CD4-positive, CD25-positive, alpha-beta regulatory T cell (primary cell): ENCODE data around the gene SYTL3. TPM values are rescaled to one million over a fixed set of nuclear protein-coding genes. Genes with fewer than 3 reads are reported as not detected.
"Not testable (repeated sequence)": the region's sequence is repeated elsewhere in the genome, so short reads cannot be mapped to it uniquely, and the experiment has no call there.

Experiments used
- ATAC-seq, 2 donors: fragments of 150-1000 bp; cut with Tn5 transposase; one replicate each; pipeline ENCODE4 v1.10.0; 2021; ENCODE audit warnings: low read depth in 2 of 2, moderate number of reproducible peaks in 2 of 2, moderate library complexity in 1 of 2
- DNase-seq, 3 donors: peaks; one replicate each; pipeline versions ENCODE4 v3.0.0 to v3.0.0-alpha.2; 2012 to 2022; ENCODE audit warnings: mixed read lengths in 1 of 3
- H3K27ac ChIP-seq: one replicate; pipeline ENCODE4 v1.7.0; 2013; ENCODE audit warnings: mild to moderate bottlenecking, low read length; ENCODE audit not compliant: insufficient read depth, poor library complexity, severe bottlenecking
- H3K27me3 ChIP-seq: one replicate; pipeline ENCODE4 v1.7.0; 2013; ENCODE audit warnings: low read length; ENCODE audit not compliant: control insufficient read depth, insufficient read depth
- H3K36me3 ChIP-seq: one replicate; pipeline ENCODE4 v1.7.0; 2013; ENCODE audit warnings: mild to moderate bottlenecking, low read length, moderate library complexity; ENCODE audit not compliant: control insufficient read depth, insufficient read depth
- H3K4me1 ChIP-seq: 2 replicates; pipeline ENCODE4 v1.7.0; 2013; ENCODE audit warnings: mild to moderate bottlenecking, low read length; ENCODE audit not compliant: insufficient read depth, control insufficient read depth, poor library complexity, severe bottlenecking
- H3K4me3 ChIP-seq: one replicate; pipeline ENCODE4 v1.7.0; 2013; ENCODE audit warnings: low read depth, mild to moderate bottlenecking, low read length, moderate library complexity
- H3K9me3 ChIP-seq, 2 experiments: 1 replicate in 1 of 2; 2 replicates in 1 of 2; pipeline ENCODE4 v1.7.0; 2013; ENCODE audit warnings: low read length in 2 of 2, mild to moderate bottlenecking in 1 of 2, moderate library complexity in 1 of 2; ENCODE audit not compliant: control insufficient read depth in 2 of 2
- H3K27ac Mint-ChIP-seq, 3 donors: one replicate each; pipeline ENCODE4 v1.8.0; 2020 to 2022; ENCODE audit warnings: mild to moderate bottlenecking in 3 of 3, mixed read lengths in 3 of 3, moderate library complexity in 2 of 3
- H3K27me3 Mint-ChIP-seq: one replicate; pipeline ENCODE4 v1.8.0; 2022; ENCODE audit warnings: mild to moderate bottlenecking, mixed read lengths
- H3K36me3 Mint-ChIP-seq: one replicate; pipeline ENCODE4 v1.8.0; 2020; ENCODE audit warnings: mixed read lengths
- H3K4me1 Mint-ChIP-seq, 4 donors: one replicate each; pipeline ENCODE4 v1.8.0; 2020 to 2022; ENCODE audit warnings: mixed read lengths in 4 of 4, mild to moderate bottlenecking in 1 of 4
- H3K4me3 Mint-ChIP-seq, 4 donors: one replicate each; pipeline ENCODE4 v1.8.0; 2020 to 2022; ENCODE audit warnings: mild to moderate bottlenecking in 4 of 4, mixed read lengths in 4 of 4, moderate library complexity in 3 of 4
- H3K9me3 Mint-ChIP-seq, 7 donors: one replicate each; pipeline ENCODE4 v1.8.0; 2020 to 2022; ENCODE audit warnings: mixed read lengths in 7 of 7, mild to moderate bottlenecking in 3 of 7, moderate library complexity in 2 of 7
- polyA plus RNA-seq, 4 donors: library from polyadenylated mRNA; unstranded; fragments of 300-500 nt; fragmentation: Illumina TruSeq; gene quantifications; one replicate each; pipeline ENCODE4 v1.2.3, GENCODE V29; 2021
- total RNA-seq: library from RNA; stranded (reverse); gene quantifications from one replicate; pipeline ENCODE4 v1.2.3, GENCODE V29; 2022

Gene SYTL3
- total and polyA plus RNA-seq, 5 donors from 2014 or later, result 12.2 to 54.8 (median 14.1) TPM

- ATAC-seq (no peak), DNase-seq (peak in 1 of 3 donors; percentile 30)
- Histone ChIP-seq H3K4me3 (peak overlapping the region; percentile 54), H3K27me3 (no peaks in the 10 kb centered on the region), H3K27ac (peak overlapping the region; percentile 96), H3K9me3 (no peaks in the 10 kb centered on the region), H3K36me3 (peaks cover 5% of the 10 kb centered on the region), H3K4me1 (peaks cover 58% of the 10 kb centered on the region)
- Mint-ChIP-seq H3K36me3 (peaks cover 17% of the 10 kb centered on the region), H3K4me1 (peaks cover 8 to 66% (median 46%) of the 10 kb centered on the region in 4 donors), H3K4me3 (peak overlapping the region; percentile 71 to 88 (median 82)), H3K27ac (peak overlapping the region; percentile 98 to 100 (median 100)), H3K9me3 (no peaks in the 10 kb centered on the region), H3K27me3 (no peaks in the 10 kb centered on the region)
Observed at GRCh38 chr6:158654960-158655489, 5.2 kb downstream of the SYTL3 start.

- peak overlapping the region; percentile 96 for H3K27ac ChIP-seq
- no peak for DNase-seq
- H3K4me3 Mint-ChIP-seq, result peak overlapping the region; percentile 71 to 88 (median 82)
- no peak for ATAC-seq
- no peaks in the 10 kb centered on the region for H3K9me3 ChIP-seq
- peak overlapping the region; percentile 98 to 100 (median 100) for H3K27ac Mint-ChIP-seq
- peaks cover 8 to 67% (median 48%) of the 10 kb centered on the region in 4 donors for H3K4me1 Mint-ChIP-seq
- no peaks in the 10 kb centered on the region for H3K9me3 Mint-ChIP-seq
- peaks cover 60% of the 10 kb centered on the region for H3K4me1 ChIP-seq
- H3K27me3 ChIP-seq, result no peaks in the 10 kb centered on the region
- peak overlapping the region; percentile 54 for H3K4me3 ChIP-seq
- H3K36me3 ChIP-seq, result peaks cover 8% of the 10 kb centered on the region
- H3K27me3 Mint-ChIP-seq, result no peaks in the 10 kb centered on the region
- peaks cover 20% of the 10 kb centered on the region for H3K36me3 Mint-ChIP-seq
Observed at GRCh38 chr6:158655569-158656450, 6.0 kb downstream of the SYTL3 start.

DNA sequence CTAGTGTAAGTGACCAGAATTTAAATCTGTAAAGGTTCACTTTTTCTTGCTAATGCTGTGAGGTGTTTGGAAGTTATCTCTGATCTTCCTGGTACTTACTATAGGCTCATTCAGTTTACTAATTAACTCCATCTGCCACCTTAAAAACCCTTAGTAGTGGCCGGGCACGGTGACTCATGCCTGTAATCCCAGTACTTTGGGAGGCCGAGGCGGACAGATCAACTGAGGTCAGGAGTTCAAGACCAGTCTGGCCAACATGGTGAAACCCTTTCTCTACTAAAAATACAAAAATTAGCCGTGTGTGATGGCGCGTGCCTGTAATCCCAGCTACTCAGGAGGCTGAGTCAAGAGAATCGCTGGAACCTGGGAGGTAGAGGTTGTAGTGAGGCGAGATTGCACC lies 7.1 kb downstream of the SYTL3 start:
- not testable (repeated sequence) for DNase-seq, ATAC-seq, H3K9me3 Mint-ChIP-seq, H3K27me3 Mint-ChIP-seq, H3K4me3 ChIP-seq, H3K9me3 ChIP-seq, H3K27ac ChIP-seq, H3K27me3 ChIP-seq
- Histone ChIP-seq H3K36me3 (peaks cover 18% of the 10 kb centered on the region), H3K4me1 (peaks cover 51% of the 10 kb centered on the region)
- Mint-ChIP-seq H3K36me3 (peaks cover 23% of the 10 kb centered on the region), H3K4me3 (peak overlapping the region in 3 of 4 donors; percentile 9 to 59 (median 27)), H3K4me1 (peaks cover 8 to 58% (median 43%) of the 10 kb centered on the region in 4 donors), H3K27ac (peak overlapping the region; percentile 51 to 98 (median 78))

- Mint-ChIP-seq H3K27me3 (no peaks in the 10 kb centered on the region), H3K4me3 (peak overlapping the region in 3 of 4 donors; percentile 4 to 35 (median 26)), H3K4me1 (peaks cover 4 to 30% (median 15%) of the 10 kb centered on the region in 4 donors), H3K27ac (peak overlapping the region in 2 of 3 donors; percentile 75 to 79), H3K36me3 (peaks cover 30% of the 10 kb centered on the region), H3K9me3 (no peaks in the 10 kb centered on the region)
- ATAC-seq (peak; percentile 66 to 71), DNase-seq (peak in 2 of 3 donors; percentile 56 to 76)
- peaks cover 46% of the 10 kb centered on the region for H3K36me3 ChIP-seq
- no peaks in the 10 kb centered on the region for H3K27me3 ChIP-seq
- no peak overlapping the region for H3K4me3 ChIP-seq
- H3K9me3 ChIP-seq, result no peaks in the 10 kb centered on the region
- peaks cover 18% of the 10 kb centered on the region for H3K4me1 ChIP-seq
- no peak overlapping the region for H3K27ac ChIP-seq
Observed at GRCh38 chr6:158660333-158660754, 10.5 kb downstream of the SYTL3 start.

DNA sequence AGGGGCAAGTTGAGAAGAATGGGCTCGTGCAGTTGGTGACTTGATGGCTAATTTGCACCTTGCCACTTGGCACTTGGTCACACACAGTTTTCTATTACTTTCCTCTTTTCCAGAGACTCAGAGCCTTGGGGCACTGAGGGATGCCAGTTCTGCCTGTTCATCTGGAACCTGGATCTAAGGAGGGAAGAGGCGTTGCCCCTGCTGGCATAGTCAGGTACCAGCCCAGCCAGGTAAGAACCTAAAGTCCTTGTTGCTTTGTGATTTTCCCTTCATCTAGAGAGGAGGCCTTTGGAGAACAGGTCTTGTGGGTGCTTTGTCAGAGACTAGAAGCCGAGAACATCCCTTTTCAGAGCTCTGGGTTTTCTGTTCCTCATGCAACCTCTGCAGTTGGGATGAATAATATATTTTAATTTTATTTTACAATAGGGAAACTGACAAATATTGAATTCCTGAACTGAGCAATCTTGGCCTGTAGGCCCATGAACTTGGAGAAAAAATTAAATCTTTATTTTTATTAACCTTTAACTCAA lies 11.4 kb downstream of the SYTL3 start:
- H3K27ac ChIP-seq, result no peak overlapping the region
- H3K4me1 ChIP-seq, result peaks cover 10% of the 10 kb centered on the region
- H3K27me3 ChIP-seq, result no peaks in the 10 kb centered on the region
- H3K4me3 Mint-ChIP-seq, result no peak overlapping the region
- peaks cover 52% of the 10 kb centered on the region for H3K36me3 ChIP-seq
- H3K27me3 Mint-ChIP-seq, result no peaks in the 10 kb centered on the region
- H3K27ac Mint-ChIP-seq, result peak overlapping the region in 1 of 3 donors; percentile 75
- H3K36me3 Mint-ChIP-seq, result peaks cover 26% of the 10 kb centered on the region
- ATAC-seq (no peak), DNase-seq (no peak)
- H3K4me1 Mint-ChIP-seq, result peaks cover 4 to 21% (median 10%) of the 10 kb centered on the region in 4 donors
- no peaks in the 10 kb centered on the region for H3K9me3 ChIP-seq
- no peak overlapping the region for H3K4me3 ChIP-seq
- H3K9me3 Mint-ChIP-seq, result no peaks in the 10 kb centered on the region

GRCh38 chr6:158662607-158662953 lies 12.7 kb downstream of the SYTL3 start:
- H3K27me3 ChIP-seq, result no peaks in the 10 kb centered on the region
- H3K36me3 ChIP-seq, result peaks cover 64% of the 10 kb centered on the region
- no peak overlapping the region for H3K4me3 ChIP-seq
- Mint-ChIP-seq H3K4me1 (peaks cover 4 to 14% (median 9%) of the 10 kb centered on the region in 4 donors), H3K9me3 (no peaks in the 10 kb centered on the region), H3K27me3 (no peaks in the 10 kb centered on the region), H3K36me3 (peaks cover 40% of the 10 kb centered on the region), H3K27ac (peak overlapping the region in 1 of 3 donors; percentile 38), H3K4me3 (no peak overlapping the region)
- ATAC-seq (no peak), DNase-seq (no peak)
- H3K4me1 ChIP-seq, result peaks cover 10% of the 10 kb centered on the region
- no peak overlapping the region for H3K27ac ChIP-seq
- no peaks in the 10 kb centered on the region for H3K9me3 ChIP-seq

- Histone ChIP-seq H3K4me3 (no peak overlapping the region), H3K9me3 (no peaks in the 10 kb centered on the region), H3K27me3 (no peaks in the 10 kb centered on the region), H3K36me3 (peaks cover 69% of the 10 kb centered on the region), H3K4me1 (peaks cover 10% of the 10 kb centered on the region), H3K27ac (no peak overlapping the region)
- Mint-ChIP-seq H3K27ac (peak overlapping the region in 1 of 3 donors; percentile 38), H3K9me3 (no peaks in the 10 kb centered on the region), H3K4me3 (no peak overlapping the region), H3K36me3 (peaks cover 40% of the 10 kb centered on the region), H3K4me1 (peaks cover 4 to 14% (median 9%) of the 10 kb centered on the region in 4 donors), H3K27me3 (no peaks in the 10 kb centered on the region)
- no peak for DNase-seq
- ATAC-seq, result no peak
Observed at GRCh38 chr6:158662954-158663624, 13.2 kb downstream of the SYTL3 start.
